Liver (tissue), 9 donors: ENCODE data around the gene DOK1. TPM values are rescaled to one million over a fixed set of nuclear protein-coding genes. Genes with fewer than 3 reads are reported as not detected.

Experiments
- DNase-seq: peaks from one replicate; pipeline ENCODE4 v3.0.0-alpha.2; 2017; ENCODE audit warnings: low spot score
- H3K27ac ChIP-seq, 2 donors: one replicate each; pipeline ENCODE4 v1.7.0; 2013; ENCODE audit warnings: inconsistent platforms in 2 of 2, low read length in 2 of 2, control low read depth in 1 of 2, low read depth in 1 of 2, mild to moderate bottlenecking in 1 of 2
- H3K27me3 ChIP-seq, 4 donors: one replicate each; pipeline versions ENCODE4 v1.6.1 to v1.7.0; 2013; ENCODE audit warnings: low read length in 3 of 4, inconsistent platforms in 1 of 4, mild to moderate bottlenecking in 1 of 4, moderate library complexity in 1 of 4; ENCODE audit not compliant: control insufficient read depth in 4 of 4, insufficient read depth in 4 of 4
- H3K36me3 ChIP-seq, 4 donors: one replicate each; pipeline versions ENCODE4 v1.6.1 to v1.7.0; 2013; ENCODE audit warnings: low read length in 3 of 4, mild to moderate bottlenecking in 3 of 4, low read depth in 1 of 4, moderate library complexity in 1 of 4; ENCODE audit not compliant: control insufficient read depth in 4 of 4, insufficient read depth in 3 of 4
- H3K4me1 ChIP-seq, 4 donors: one replicate each; pipeline versions ENCODE4 v1.6.1 to v1.7.0; 2013; ENCODE audit warnings: low read length in 3 of 4, mild to moderate bottlenecking in 3 of 4, moderate library complexity in 1 of 4; ENCODE audit not compliant: control insufficient read depth in 4 of 4, insufficient read depth in 4 of 4
- H3K4me3 ChIP-seq, 3 donors: one replicate each; pipeline versions ENCODE4 v1.6.1 to v1.7.0; 2013; ENCODE audit warnings: low read length in 3 of 3, control low read depth in 1 of 3, low read depth in 1 of 3, mild to moderate bottlenecking in 1 of 3
- H3K9ac ChIP-seq, 2 donors: one replicate each; pipeline ENCODE4 v1.7.0; 2013; ENCODE audit warnings: low read length in 2 of 2, mild to moderate bottlenecking in 2 of 2, moderate library complexity in 2 of 2, control low read depth in 1 of 2, low read depth in 1 of 2
- H3K9me3 ChIP-seq, 4 donors: one replicate each; pipeline versions ENCODE4 v1.6.1 to v1.7.0; 2013; ENCODE audit warnings: low read length in 3 of 4; ENCODE audit not compliant: control insufficient read depth in 4 of 4
- ATF3 ChIP-seq: IDR thresholded peaks from 2 replicates; pipeline ENCODE4 v1.6.1; 2016; ENCODE audit warnings: antibody characterized with exemption
- EGR1 ChIP-seq, 2 donors: IDR thresholded peaks; 2 replicates each; pipeline ENCODE4 v1.6.1; 2016 to 2018; ENCODE audit warnings: antibody characterized with exemption in 2 of 2, low read depth in 2 of 2
- FOXA1 ChIP-seq: IDR thresholded peaks from 2 replicates; pipeline ENCODE4 v1.6.1; 2016; ENCODE audit warnings: antibody characterized with exemption
- FOXA2 ChIP-seq: IDR thresholded peaks from 2 replicates; pipeline ENCODE4 v1.6.1; 2016; ENCODE audit warnings: antibody characterized with exemption
- GABPA ChIP-seq, 2 donors: IDR thresholded peaks in 1 of 2; conservative IDR thresholded peaks in 1 of 2; 2 replicates each; pipeline ENCODE4 v1.6.1; 2016; ENCODE audit warnings: antibody characterized with exemption in 2 of 2, mild to moderate bottlenecking in 1 of 2, moderate library complexity in 1 of 2
- HNF4A ChIP-seq, 2 donors: conservative IDR thresholded peaks; 2 replicates each; pipeline ENCODE4 v1.6.1; 2016; ENCODE audit warnings: antibody characterized with exemption in 2 of 2, mild to moderate bottlenecking in 2 of 2
- HNF4G ChIP-seq: IDR thresholded peaks from 2 replicates; pipeline ENCODE4 v1.6.1; 2016; ENCODE audit warnings: antibody characterized with exemption
- MAX ChIP-seq: IDR thresholded peaks from 2 replicates; pipeline ENCODE4 v1.6.1; 2016; ENCODE audit warnings: antibody characterized with exemption
- NR2F2 ChIP-seq: IDR thresholded peaks from 2 replicates; pipeline ENCODE4 v1.6.1; 2016; ENCODE audit warnings: antibody characterized with exemption
- RAD21 ChIP-seq, 2 donors: IDR thresholded peaks; 2 replicates each; pipeline ENCODE4 v1.6.1; 2016; ENCODE audit warnings: antibody characterized with exemption in 2 of 2, mild to moderate bottlenecking in 2 of 2
- REST ChIP-seq: IDR thresholded peaks from 2 replicates; pipeline ENCODE4 v1.6.1; 2016; ENCODE audit warnings: antibody characterized with exemption, mild to moderate bottlenecking
- RXRA ChIP-seq, 2 donors: IDR thresholded peaks; 2 replicates each; pipeline ENCODE4 v1.6.1; 2017 to 2018; ENCODE audit warnings: antibody characterized with exemption in 2 of 2, mild to moderate bottlenecking in 1 of 2
- SP1 ChIP-seq: IDR thresholded peaks from 2 replicates; pipeline ENCODE4 v1.6.1; 2018; ENCODE audit warnings: antibody characterized with exemption, mild to moderate bottlenecking
- TAF1 ChIP-seq: conservative IDR thresholded peaks from 2 replicates; pipeline ENCODE4 v1.6.1; 2016; ENCODE audit warnings: antibody characterized with exemption, mild to moderate bottlenecking
- YY1 ChIP-seq: IDR thresholded peaks from 2 replicates; pipeline ENCODE4 v1.6.1; 2016; ENCODE audit warnings: antibody characterized with exemption, mild to moderate bottlenecking
- WGBS: extraction: QIAGEN DNeasy Blood & Tissue Kit; methylation state at CpG from one replicate; pipeline ENCODE4 v1.1.7; 2013; 5-methylcytosine and 5-hydroxymethylcytosine counted together
- polyA plus RNA-seq, 2 donors: library from polyadenylated mRNA; stranded (reverse) in 1 of 2; unstranded in 1 of 2; fragments of 200-250 nt in 1 of 2; fragments of >200 nt in 1 of 2; fragmentation: Nextera tagmentation in 1 of 2; extraction: Ambion mirVana in 1 of 2; gene quantifications; one replicate each; pipeline versions ENCODE4 v1.2.1 to v1.2.3, GENCODE V29; 2013 to 2015
- total RNA-seq, 2 donors: library from RNA; depleted of rRNA; stranded (reverse); fragments of >200 nt; gene quantifications; one replicate each; pipeline ENCODE4 v1.2.3, GENCODE V29; 2014
- donor health status: healthy.
- donor health status: healthy.
- donor health status: healthy.
- donor health status: healthy.
- donor health status: healthy.

DOK1 gene
- total and polyA plus RNA-seq, 4 donors: 2.0 to 8.6 (median 4.1) TPM

GRCh38 chr2:74526649-74527230, 27.8 kb upstream of the DOK1 start:
- Histone ChIP-seq H3K27ac (no peak overlapping the region), H3K36me3 (peaks cover 9 to 20% (median 17%) of the 10 kb centered on the region in 4 donors), H3K4me3 (no peak overlapping the region), H3K9ac (no peak overlapping the region), H3K9me3 (no peaks in the 10 kb centered on the region), H3K4me1 (peaks cover 8 to 26% (median 19%) of the 10 kb centered on the region in 4 donors), H3K27me3 (no peaks in the 10 kb centered on the region)
- DNase-seq: no peak
- WGBS: 97% methylated on average over 11 of the region's 11 CpGs
- TF ChIP-seq TAF1 (no peak), HNF4G (no peak), FOXA2 (no peak), RAD21 (IDR thresholded peaks at IDR 0.05) (no peak), FOXA1 (no peak), YY1 (no peak), NR2F2 (no peak), ATF3 (no peak)

- Histone ChIP-seq H3K9me3 (no peaks in the 10 kb centered on the region), H3K4me3 (no peak overlapping the region), H3K27me3 (no peaks in the 10 kb centered on the region), H3K9ac (no peak overlapping the region), H3K4me1 (peaks cover 8 to 26% (median 19%) of the 10 kb centered on the region in 4 donors), H3K36me3 (peaks cover 9 to 20% (median 17%) of the 10 kb centered on the region in 4 donors), H3K27ac (no peak overlapping the region)
- TF ChIP-seq EGR1 (IDR thresholded peaks at IDR 0.05; ENCODE audit: low read depth in 2 of 2) (no peak), RAD21 (IDR thresholded peaks at IDR 0.05) (no peak), GABPA (IDR thresholded peaks at IDR 0.05 in 1 of 2, conservative IDR thresholded peaks at IDR 0.05 in 1 of 2) (no peak), MAX (no peak), SP1 (no peak), RXRA (IDR thresholded peaks at IDR 0.05) (no peak), NR2F2 (no peak), REST (no peak), HNF4A (conservative IDR thresholded peaks at IDR 0.05) (no peak), FOXA2 (no peak), ATF3 (no peak)
- 96% methylated on average over 9 of the region's 9 CpGs for WGBS
- no peak for DNase-seq
These were observed 26.8 kb upstream of the DOK1 start for GRCh38 chr2:74527741-74528140.
